HCT116 (cell line): ENCODE results near the gene TCTA. TPM values are rescaled to one million over a fixed set of nuclear protein-coding genes. Genes with fewer than 3 reads are reported as not detected.

ENCODE experiments used
- ATAC-seq: fragments of 200-7000 bp; cut with Tn5 transposase; 2 replicates; pipeline ENCODE4 v1.9.1; 2020; ENCODE audit warnings: mild to moderate bottlenecking, moderate library complexity
- BruUV-seq: library from RNA; stranded (reverse); fragments of 400-500 nt; replicated peaks from 2 replicates; lab custom pipeline; 2021; lab: Mats Ljungman, UMichigan
- CTCF ChIA-PET: fragments of 300-600 bp; sonication (Branson Sonifier 250); formaldehyde crosslinking; loops from one replicate; lab custom pipeline; 2021; ENCODE audit warnings: antibody characterized with exemption; lab: Charles Lee
- POLR2A ChIA-PET: fragments of 300-600, 350-600 bp; sonication (Branson Sonifier 250); formaldehyde crosslinking; loops from one replicate; lab custom pipeline; 2021; ENCODE audit warnings: antibody characterized with exemption; lab: Charles Lee
- RAD21 ChIA-PET, 2 experiments: fragments of 300-600 bp; sonication (Branson Sonifier 250); formaldehyde crosslinking; loops; one replicate each; lab custom pipeline; 2023; ENCODE audit warnings: low total read pairs in 2 of 2; ENCODE audit not compliant: uncharacterized antibody in 2 of 2, unreplicated experiment in 2 of 2, low non-redundant PET in 1 of 2; lab: Charles Lee
- DNase-seq: peaks from one replicate; pipeline ENCODE4 v3.0.0-alpha.2; 2010; ENCODE audit warnings: low read depth, low spot score
- H2AFZ ChIP-seq: fragments of 200-600 bp; shearing (Covaris generic), sonication (generic); 2 replicates; pipeline ENCODE4 v1.6.1; 2017; ENCODE audit warnings: low read depth, mixed run types, mixed read lengths, antibody characterized with exemption, low read length; ENCODE audit not compliant: poor library complexity, severe bottlenecking
- H3K27ac ChIP-seq: 2 replicates; pipeline ENCODE4 v1.5.1; 2012; ENCODE audit warnings: low read depth, low read length
- H3K27me3 ChIP-seq: fragments of 200-600 bp; sonication (generic); 2 replicates; pipeline ENCODE4 v1.6.1; 2016; ENCODE audit warnings: mixed run types, low read length, mixed read lengths; ENCODE audit not compliant: insufficient read depth
- H3K36me3 ChIP-seq, 2 experiments: fragments of 200-500 bp in 1 of 2; fragments of 200-600 bp in 1 of 2; sonication (Bioruptor generic) in 1 of 2; sonication (generic) in 1 of 2; 2 replicates each; pipeline versions ENCODE4 v1.5.1 to v1.6.1; 2014 to 2016; ENCODE audit warnings: low read length in 2 of 2, inconsistent platforms in 1 of 2, mixed read lengths in 1 of 2, mixed run types in 1 of 2; ENCODE audit not compliant: insufficient read depth in 2 of 2, control insufficient read depth in 1 of 2
- H3K4me1 ChIP-seq, 2 experiments: fragments of 200-600 bp in 1 of 2; sonication (generic) in 1 of 2; 2 replicates each; pipeline versions ENCODE4 v1.5.1 to v1.6.1; 2012 to 2017; ENCODE audit warnings: low read length in 2 of 2, inconsistent platforms in 1 of 2, mild to moderate bottlenecking in 1 of 2, mixed read lengths in 1 of 2, mixed run types in 1 of 2, moderate library complexity in 1 of 2; ENCODE audit not compliant: insufficient read depth in 2 of 2, control insufficient read depth in 1 of 2
- H3K4me2 ChIP-seq: fragments of 200-600 bp; sonication (generic); 2 replicates; pipeline ENCODE4 v1.6.1; 2017; ENCODE audit warnings: mixed run types, low read length, mixed read lengths
- H3K4me3 ChIP-seq, 2 experiments: fragments of 200-600 bp in 1 of 2; sonication (generic) in 1 of 2; replicated peaks in 1 of 2; 2 replicates each; pipeline ENCODE4 v1.5.1; 2011 to 2016; ENCODE audit warnings: low read length in 2 of 2, control low read depth in 1 of 2, low read depth in 1 of 2, mild to moderate bottlenecking in 1 of 2, mixed read lengths in 1 of 2, mixed run types in 1 of 2
- H3K79me2 ChIP-seq: fragments of 200-600 bp; sonication (generic); 2 replicates; pipeline ENCODE4 v1.6.1; 2017; ENCODE audit warnings: mild to moderate bottlenecking, mixed run types, low read length, moderate library complexity, mixed read lengths; ENCODE audit not compliant: insufficient read depth
- H3K9ac ChIP-seq: fragments of 200-600 bp; sonication (generic); 2 replicates; pipeline ENCODE4 v1.6.1; 2016; ENCODE audit warnings: low read length, mixed read lengths
- H3K9me2 ChIP-seq: fragments of 200-600 bp; sonication (generic), shearing (Covaris generic); 2 replicates; pipeline ENCODE4 v1.6.1; 2017; ENCODE audit warnings: mixed run types, mild to moderate bottlenecking, moderate library complexity; ENCODE audit not compliant: insufficient read depth
- H3K9me3 ChIP-seq, 2 experiments: fragments of 200-500 bp in 1 of 2; fragments of 200-600 bp in 1 of 2; sonication (Bioruptor generic) in 1 of 2; sonication (generic) in 1 of 2; 2 replicates each; pipeline ENCODE4 v1.6.1; 2014 to 2017; ENCODE audit warnings: low read length in 2 of 2, mixed read lengths in 2 of 2, inconsistent platforms in 1 of 2, low read depth in 1 of 2, mild to moderate bottlenecking in 1 of 2, mixed run types in 1 of 2, moderate library complexity in 1 of 2; ENCODE audit not compliant: control insufficient read depth in 1 of 2, insufficient read depth in 1 of 2
- H4K20me1 ChIP-seq: fragments of 200-600 bp; sonication (generic), shearing (Covaris generic); 2 replicates; pipeline ENCODE4 v1.6.1; 2017; ENCODE audit warnings: mixed run types, mild to moderate bottlenecking, moderate library complexity; ENCODE audit not compliant: insufficient read depth
- CBX3 ChIP-seq: IDR thresholded peaks from 2 replicates; pipeline ENCODE4 v1.6.1; 2012; ENCODE audit warnings: low read depth
- CEBPB ChIP-seq: IDR thresholded peaks from 2 replicates; pipeline ENCODE4 v1.6.1; 2012; ENCODE audit warnings: low read depth
- EGR1 ChIP-seq: IDR thresholded peaks from 2 replicates; pipeline ENCODE4 v1.6.1; 2012; ENCODE audit warnings: low read depth
- EZH2 ChIP-seq: fragments of 200-600 bp; sonication (generic); IDR thresholded peaks from 2 replicates; pipeline ENCODE4 v1.6.1; 2017; ENCODE audit warnings: antibody characterized with exemption, mixed run types
- EZH2phosphoT487 ChIP-seq: fragments of 200-600 bp; IDR thresholded peaks from 2 replicates; pipeline ENCODE4 v1.6.1; 2018; ENCODE audit warnings: antibody characterized with exemption, borderline replicate concordance
- JUND ChIP-seq: IDR thresholded peaks from 2 replicates; pipeline ENCODE4 v1.6.1; 2012
- POLR2A ChIP-seq: IDR thresholded peaks from 2 replicates; pipeline ENCODE4 v1.7.0; 2011; ENCODE audit warnings: borderline replicate concordance; ENCODE audit not compliant: insufficient read depth, insufficient read length; ENCODE audit errors: extremely low read depth
- RAD21 ChIP-seq: IDR thresholded peaks from 2 replicates; pipeline ENCODE4 v1.6.1; 2012; ENCODE audit warnings: low read depth, mild to moderate bottlenecking
- SP1 ChIP-seq: IDR thresholded peaks from 2 replicates; pipeline ENCODE4 v1.6.1; 2012; ENCODE audit warnings: low read depth
- TCF7L2 ChIP-seq: IDR thresholded peaks from 2 replicates; pipeline ENCODE4 v1.7.0; 2011; ENCODE audit warnings: borderline replicate concordance, inconsistent platforms; ENCODE audit not compliant: insufficient read depth, insufficient read length; ENCODE audit errors: extremely low read depth
- ZNF274 ChIP-seq: fragments of 200-500 bp; sonication (Bioruptor generic); IDR thresholded peaks from 2 replicates; pipeline ENCODE4 v1.6.1; 2014; ENCODE audit warnings: mild to moderate bottlenecking, low read depth, low read length, inconsistent platforms
- intact Hi-C: fragments of 100-400 bp; cut with micrococcal nuclease; formaldehyde crosslinking; loops from 2 replicates; pipeline ENCODE4 v1.10.0; 2022
- total RNA-seq: library from RNA; stranded (reverse); gene quantifications from one replicate; pipeline ENCODE4 v1.2.1, GENCODE V29; 2021; ENCODE audit not compliant: unreplicated experiment
- TF ChIP-seq, protein P1 (sequence below), 3 experiments: fragments of 200-600 bp in 1 of 3; sonication (generic) in 1 of 3; IDR thresholded peaks in 2 of 3; conservative IDR thresholded peaks in 1 of 3; 2 replicates each; pipeline ENCODE4 v1.5.1; 2012 to 2017; ENCODE audit warnings: low read depth in 2 of 3, low read length in 2 of 3, antibody characterized with exemption in 1 of 3, borderline replicate concordance in 1 of 3, control low read depth in 1 of 3, mild to moderate bottlenecking in 1 of 3, mixed read lengths in 1 of 3, mixed run types in 1 of 3, moderate library complexity in 1 of 3; ENCODE audit not compliant: insufficient read depth in 1 of 3
- TF ChIP-seq, protein P2 (sequence below): IDR thresholded peaks from 2 replicates; pipeline ENCODE4 v1.6.1; 2012
- TF ChIP-seq, protein P3 (sequence below): IDR thresholded peaks from 2 replicates; pipeline ENCODE4 v1.6.1; 2011; ENCODE audit warnings: mild to moderate bottlenecking, low read length, moderate library complexity; ENCODE audit not compliant: insufficient replicate concordance; ENCODE audit errors: extremely low read depth

TCTA gene
- total RNA-seq, 1 experiment from 2014 or later, result 11.9 TPM

DNA sequence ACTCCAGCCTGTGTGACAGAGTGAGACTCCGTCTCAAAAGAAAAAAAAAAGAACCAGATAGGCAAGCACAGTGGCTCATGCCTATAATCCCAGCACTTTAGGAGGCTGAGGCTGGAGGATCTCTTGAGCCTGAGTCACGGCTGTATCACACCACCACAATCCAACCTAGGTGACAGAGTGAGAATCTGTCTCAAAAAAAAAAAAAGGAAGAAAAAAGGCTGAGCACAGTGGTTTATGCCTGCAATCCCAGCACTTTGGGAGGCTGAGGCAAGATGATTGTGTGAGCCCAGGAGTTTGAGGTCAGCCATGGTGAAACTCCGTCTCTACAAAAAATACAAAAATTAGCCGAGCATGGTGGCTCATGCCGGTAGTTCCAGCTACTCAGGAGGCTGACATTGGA lies 22.5 kb downstream of the TCTA start (continued):
- TF ChIP-seq, protein P1, sequence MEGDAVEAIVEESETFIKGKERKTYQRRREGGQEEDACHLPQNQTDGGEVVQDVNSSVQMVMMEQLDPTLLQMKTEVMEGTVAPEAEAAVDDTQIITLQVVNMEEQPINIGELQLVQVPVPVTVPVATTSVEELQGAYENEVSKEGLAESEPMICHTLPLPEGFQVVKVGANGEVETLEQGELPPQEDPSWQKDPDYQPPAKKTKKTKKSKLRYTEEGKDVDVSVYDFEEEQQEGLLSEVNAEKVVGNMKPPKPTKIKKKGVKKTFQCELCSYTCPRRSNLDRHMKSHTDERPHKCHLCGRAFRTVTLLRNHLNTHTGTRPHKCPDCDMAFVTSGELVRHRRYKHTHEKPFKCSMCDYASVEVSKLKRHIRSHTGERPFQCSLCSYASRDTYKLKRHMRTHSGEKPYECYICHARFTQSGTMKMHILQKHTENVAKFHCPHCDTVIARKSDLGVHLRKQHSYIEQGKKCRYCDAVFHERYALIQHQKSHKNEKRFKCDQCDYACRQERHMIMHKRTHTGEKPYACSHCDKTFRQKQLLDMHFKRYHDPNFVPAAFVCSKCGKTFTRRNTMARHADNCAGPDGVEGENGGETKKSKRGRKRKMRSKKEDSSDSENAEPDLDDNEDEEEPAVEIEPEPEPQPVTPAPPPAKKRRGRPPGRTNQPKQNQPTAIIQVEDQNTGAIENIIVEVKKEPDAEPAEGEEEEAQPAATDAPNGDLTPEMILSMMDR (IDR thresholded peaks at IDR 0.05 in 2 of 3, conservative IDR thresholded peaks at IDR 0.05 in 1 of 3; ENCODE audit: borderline replicate concordance in 1 of 3, insufficient read depth in 1 of 3, low read depth in 2 of 3, low read length in 2 of 3), result no peak
- no peak for TF ChIP-seq POLR2A
- TF ChIP-seq EZH2phosphoT487, result no peak
- TF ChIP-seq SP1, result no peak
- TF ChIP-seq RAD21, result no peak
- no peak for TF ChIP-seq TCF7L2
- no peak for TF ChIP-seq CBX3
- TF ChIP-seq, protein P2, sequence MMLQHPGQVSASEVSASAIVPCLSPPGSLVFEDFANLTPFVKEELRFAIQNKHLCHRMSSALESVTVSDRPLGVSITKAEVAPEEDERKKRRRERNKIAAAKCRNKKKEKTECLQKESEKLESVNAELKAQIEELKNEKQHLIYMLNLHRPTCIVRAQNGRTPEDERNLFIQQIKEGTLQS, result no peak
- TF ChIP-seq EGR1, result no peak

DNA sequence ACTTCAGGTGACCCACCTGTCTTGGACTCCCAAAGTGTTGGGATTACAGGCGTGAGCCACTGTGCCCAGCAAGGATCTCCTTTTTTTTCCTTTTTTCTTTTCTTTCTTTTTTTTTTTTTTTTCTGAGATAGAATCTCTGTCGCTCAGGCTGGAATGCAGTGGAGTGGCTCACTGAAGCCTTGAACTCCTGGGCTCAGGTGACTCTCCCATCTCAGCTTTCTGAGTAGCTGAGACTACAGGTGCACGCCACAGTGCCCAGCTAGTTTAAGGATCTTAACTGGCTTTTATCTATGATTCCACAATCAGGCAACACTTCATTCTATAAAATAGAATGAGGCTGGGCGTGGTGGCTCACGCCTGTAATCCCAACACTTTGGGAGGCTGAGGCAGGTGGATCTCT lies 33.2 kb downstream of the TCTA start:
- H3K36me3 ChIP-seq, result no peaks in the 10 kb centered on the region
- no peak overlapping the region for H3K4me2 ChIP-seq
- TF ChIP-seq EZH2 (no peak), TCF7L2 (no peak), ZNF274 (no peak), CBX3 (no peak), JUND (no peak), CEBPB (no peak), EGR1 (no peak)
- TF ChIP-seq, protein P3, sequence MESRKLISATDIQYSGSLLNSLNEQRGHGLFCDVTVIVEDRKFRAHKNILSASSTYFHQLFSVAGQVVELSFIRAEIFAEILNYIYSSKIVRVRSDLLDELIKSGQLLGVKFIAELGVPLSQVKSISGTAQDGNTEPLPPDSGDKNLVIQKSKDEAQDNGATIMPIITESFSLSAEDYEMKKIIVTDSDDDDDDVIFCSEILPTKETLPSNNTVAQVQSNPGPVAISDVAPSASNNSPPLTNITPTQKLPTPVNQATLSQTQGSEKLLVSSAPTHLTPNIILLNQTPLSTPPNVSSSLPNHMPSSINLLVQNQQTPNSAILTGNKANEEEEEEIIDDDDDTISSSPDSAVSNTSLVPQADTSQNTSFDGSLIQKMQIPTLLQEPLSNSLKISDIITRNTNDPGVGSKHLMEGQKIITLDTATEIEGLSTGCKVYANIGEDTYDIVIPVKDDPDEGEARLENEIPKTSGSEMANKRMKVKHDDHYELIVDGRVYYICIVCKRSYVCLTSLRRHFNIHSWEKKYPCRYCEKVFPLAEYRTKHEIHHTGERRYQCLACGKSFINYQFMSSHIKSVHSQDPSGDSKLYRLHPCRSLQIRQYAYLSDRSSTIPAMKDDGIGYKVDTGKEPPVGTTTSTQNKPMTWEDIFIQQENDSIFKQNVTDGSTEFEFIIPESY, result no peak
- TF ChIP-seq, protein P2, result no peak
- no peak for DNase-seq
- H3K4me1 ChIP-seq, result peaks cover 7 to 15% of the 10 kb centered on the region in 2 experiments
- no peak overlapping the region for H2AFZ ChIP-seq
- BruUV-seq, result no TSS peak
- no peaks in the 10 kb centered on the region for H3K9me2 ChIP-seq
- intact Hi-C loops, result loop anchor here (5.0 kb wide), 1 partner anchor 118 kb away; no protein-coding TSS in a partner anchor
- no peak overlapping the region for H3K9ac ChIP-seq
- ChIA-PET RAD21 (interaction anchor here in 1 of 2 experiments (0.7 kb wide), 1 partner anchor 30 kb away, joined by 4 read pairs; no protein-coding TSS in a partner anchor), POLR2A (no interaction called here), CTCF (interaction anchor here (0.7 to 2.0 kb wide), 2 partner anchors 10 to 414 kb away, joined by 3 to 6 read pairs; no protein-coding TSS in a partner anchor)
- H3K27ac ChIP-seq, result no peak overlapping the region
- ATAC-seq, result no peak
- H3K9me3 ChIP-seq, result no peaks in the 10 kb centered on the region
- no peaks in the 10 kb centered on the region for H3K27me3 ChIP-seq
- H4K20me1 ChIP-seq, result no peaks in the 10 kb centered on the region
- no peaks in the 10 kb centered on the region for H3K79me2 ChIP-seq
- no peak overlapping the region for H3K4me3 ChIP-seq
